GM12892 (cell line): Measurements from ENCODE around the gene SLC39A12.

Experiments
- POLR2A ChIP-seq: IDR thresholded peaks from 2 replicates; pipeline ENCODE4 v1.6.1; 2011; ENCODE audit warnings: low read depth, low read length, control low read depth
- POLR2AphosphoS5 ChIP-seq: IDR thresholded peaks from 2 replicates; pipeline ENCODE4 v1.6.1; 2011; ENCODE audit warnings: low read depth, low read length, control low read depth
- TAF1 ChIP-seq: IDR thresholded peaks from 2 replicates; pipeline ENCODE4 v1.6.1; 2011; ENCODE audit warnings: low read depth, mild to moderate bottlenecking, control low read depth, low read length, borderline replicate concordance

DNA sequence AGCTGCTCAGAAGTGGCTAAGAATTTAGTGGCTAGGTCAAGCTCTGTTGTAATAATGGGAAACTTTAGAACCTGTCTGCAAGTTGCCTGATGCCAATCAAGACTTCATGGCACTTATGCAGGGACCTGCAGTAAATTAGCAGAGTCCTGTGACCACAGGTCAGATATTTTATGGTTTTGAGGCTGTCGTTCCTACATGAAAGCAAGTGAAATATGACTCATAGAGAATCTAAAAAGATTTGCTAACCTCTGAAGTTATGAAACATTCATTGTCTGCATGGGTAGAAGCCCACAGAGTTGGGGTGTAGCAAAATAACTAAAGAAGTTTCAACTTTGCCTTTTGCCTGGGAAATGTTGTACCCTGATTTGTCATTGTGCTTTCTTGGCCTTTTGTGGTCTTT is 32.3 kb downstream of the SLC39A12 start:
- TF ChIP-seq POLR2A (no peak), TAF1 (no peak), POLR2AphosphoS5 (no peak)
